Tongue (tissue), 2 donors: ENCODE data around the gene DUSP12. TPM values are rescaled to one million over a fixed set of nuclear protein-coding genes. Genes with fewer than 3 reads are reported as not detected.

Experiments used
- small RNA-seq: library from RNA; depleted of rRNA; stranded (forward); fragments of <200 nt; gene quantifications from one replicate; pipeline ENCODE3, GENCODE V24; 2014; ENCODE audit warnings: low replicate concordance
- total RNA-seq: library from RNA; depleted of rRNA; stranded (reverse); fragments of >200 nt; gene quantifications from one replicate; pipeline ENCODE4 v1.2.3, GENCODE V29; 2014

DUSP12 gene
- total RNA-seq, 1 donor from 2014 or later, result 55.5 TPM

Small RNA genes lying within 50 kb of the gene (small RNA-seq; reads per million reads assigned to genes)
- gene RN7SL466P, result not detected

Other genes starting within 250 kb of the DUSP12 start
- gene FCGR2A, start 244.3 kb upstream of the DUSP12 start, total RNA-seq, result 14.8 TPM
- 10.2 TPM for gene HSPA6, start 225.2 kb upstream of the DUSP12 start, total RNA-seq
- 3.4 TPM for gene FCGR3A, start 200.0 kb upstream of the DUSP12 start, total RNA-seq
- 1.4 TPM for gene FCGR3B, start 118.6 kb upstream of the DUSP12 start, total RNA-seq
- gene FCGR2B, start 86.6 kb upstream of the DUSP12 start, total RNA-seq, result 1.6 TPM
- gene FCRLA, start 42.6 kb upstream of the DUSP12 start, total RNA-seq, result 1.4 TPM
- gene FCRLB, start 28.2 kb upstream of the DUSP12 start, total RNA-seq, result 1.0 TPM
- gene ATF6, start 16.5 kb downstream of the DUSP12 start, total RNA-seq, result 26.7 TPM